Measurements from ENCODE around the gene SAMMSON. TPM values are rescaled to one million over a fixed set of nuclear protein-coding genes. Genes with fewer than 3 reads are reported as not detected.

The SAMMSON gene
- total and polyA plus RNA-seq, 11 donors = not detected

DNA sequence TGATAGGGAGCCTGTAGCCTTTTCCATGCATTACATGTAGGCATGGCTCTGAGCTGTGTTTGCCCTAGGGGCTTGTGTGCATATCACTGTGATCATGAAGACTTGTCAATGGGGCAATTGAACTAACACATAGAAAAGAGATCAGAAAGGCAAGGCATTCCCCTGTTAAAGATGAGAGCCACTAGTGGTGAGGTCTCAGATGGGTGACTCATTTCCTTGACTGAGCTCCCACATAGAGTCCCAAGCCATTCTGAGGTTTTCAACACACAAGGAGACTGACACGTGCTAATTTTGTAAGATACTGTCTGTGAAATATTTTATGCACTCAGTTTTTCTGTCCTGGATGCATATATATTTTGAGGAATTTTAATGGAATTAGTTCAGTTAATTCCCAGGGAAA is 53.8 kb downstream of the SAMMSON start:
- no peak overlapping the region for H3K27ac ChIP-seq
- no peaks in the 10 kb centered on the region for H3K9me3 ChIP-seq
- ATAC-seq (no peak), DNase-seq (no peak)
- TF ChIP-seq POLR2A (IDR thresholded peaks at IDR 0.05) = no peak
- TF ChIP-seq, protein P1, sequence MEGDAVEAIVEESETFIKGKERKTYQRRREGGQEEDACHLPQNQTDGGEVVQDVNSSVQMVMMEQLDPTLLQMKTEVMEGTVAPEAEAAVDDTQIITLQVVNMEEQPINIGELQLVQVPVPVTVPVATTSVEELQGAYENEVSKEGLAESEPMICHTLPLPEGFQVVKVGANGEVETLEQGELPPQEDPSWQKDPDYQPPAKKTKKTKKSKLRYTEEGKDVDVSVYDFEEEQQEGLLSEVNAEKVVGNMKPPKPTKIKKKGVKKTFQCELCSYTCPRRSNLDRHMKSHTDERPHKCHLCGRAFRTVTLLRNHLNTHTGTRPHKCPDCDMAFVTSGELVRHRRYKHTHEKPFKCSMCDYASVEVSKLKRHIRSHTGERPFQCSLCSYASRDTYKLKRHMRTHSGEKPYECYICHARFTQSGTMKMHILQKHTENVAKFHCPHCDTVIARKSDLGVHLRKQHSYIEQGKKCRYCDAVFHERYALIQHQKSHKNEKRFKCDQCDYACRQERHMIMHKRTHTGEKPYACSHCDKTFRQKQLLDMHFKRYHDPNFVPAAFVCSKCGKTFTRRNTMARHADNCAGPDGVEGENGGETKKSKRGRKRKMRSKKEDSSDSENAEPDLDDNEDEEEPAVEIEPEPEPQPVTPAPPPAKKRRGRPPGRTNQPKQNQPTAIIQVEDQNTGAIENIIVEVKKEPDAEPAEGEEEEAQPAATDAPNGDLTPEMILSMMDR (IDR thresholded peaks at IDR 0.05) = no peak
- H3K36me3 ChIP-seq = no peaks in the 10 kb centered on the region
- no peaks in the 10 kb centered on the region for H3K4me1 ChIP-seq
- WGBS, 4 donors = 53 to 80% (median 57%) methylated on average over 1 of the region's 1 CpG
- H3K4me3 ChIP-seq = no peak overlapping the region
- intact Hi-C loops (cut with DNase I) = no loop called here
- H3K27me3 ChIP-seq = peaks cover 0 to 18% (median 0%) of the 10 kb centered on the region in 9 donors

DNA sequence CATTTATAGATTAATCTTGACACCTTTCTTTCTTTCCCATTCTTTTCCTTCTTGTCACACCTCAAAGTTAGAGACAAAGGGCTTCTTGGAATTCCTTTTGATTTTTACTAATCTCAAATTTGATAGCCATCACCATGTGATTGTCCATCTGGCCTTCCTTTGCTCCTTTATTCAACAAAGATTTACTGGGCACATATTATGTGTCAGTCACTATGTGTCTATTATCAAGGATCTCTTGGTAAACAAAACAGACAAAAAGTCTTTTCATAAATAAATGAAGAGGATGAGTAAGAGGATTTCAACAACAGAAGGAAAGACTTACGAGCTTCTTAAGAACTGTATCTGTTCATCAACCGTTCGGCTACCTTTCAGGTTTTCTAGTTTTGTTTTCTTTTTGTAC is 56.5 kb downstream of the SAMMSON start:
- TF ChIP-seq, protein P1 (IDR thresholded peaks at IDR 0.05) = no peak
- no peak for TF ChIP-seq POLR2A (IDR thresholded peaks at IDR 0.05)
- Histone ChIP-seq H3K27me3 (peaks cover 0 to 18% (median 0%) of the 10 kb centered on the region in 9 donors), H3K36me3 (no peaks in the 10 kb centered on the region), H3K4me3 (no peak overlapping the region), H3K9me3 (no peaks in the 10 kb centered on the region), H3K4me1 (no peaks in the 10 kb centered on the region), H3K27ac (no peak overlapping the region)
- intact Hi-C loops (cut with DNase I) = no loop called here
- no peak for ATAC-seq
- 92 to 96% (median 94%) methylated on average over 3 of the region's 3 CpGs for WGBS, 4 donors
- DNase-seq = no peak

DNA sequence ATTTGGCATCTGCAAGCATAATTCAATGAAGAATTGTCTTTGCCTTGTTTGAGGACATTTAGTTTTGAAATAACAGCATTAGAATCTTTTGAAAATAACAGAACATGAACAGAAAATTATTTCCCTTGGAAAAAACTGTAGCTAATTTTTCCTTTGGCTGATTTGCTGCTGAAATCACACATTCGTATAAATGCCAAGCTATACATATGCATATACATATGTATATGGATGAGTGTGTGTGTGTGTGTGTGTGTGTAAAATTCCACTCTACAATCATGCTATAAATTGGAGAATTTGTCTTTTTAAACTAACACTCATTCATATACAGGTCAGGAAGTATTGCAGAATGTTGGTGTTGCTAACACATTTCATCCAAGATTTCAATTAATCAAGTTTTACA is 57.9 kb downstream of the SAMMSON start:
- TF ChIP-seq, protein P1 (IDR thresholded peaks at IDR 0.05) = no peak
- no peak for TF ChIP-seq POLR2A (IDR thresholded peaks at IDR 0.05)
- Histone ChIP-seq H3K4me1 (no peaks in the 10 kb centered on the region), H3K27me3 (peaks cover 0 to 18% (median 0%) of the 10 kb centered on the region in 9 donors), H3K4me3 (no peak overlapping the region), H3K9me3 (no peaks in the 10 kb centered on the region), H3K27ac (no peak overlapping the region), H3K36me3 (no peaks in the 10 kb centered on the region)
- DNase-seq (no peak), ATAC-seq (no peak)
- intact Hi-C loops (cut with DNase I) = no loop called here
- 77 to 90% (median 87%) methylated on average over 1 of the region's 1 CpG for WGBS, 4 donors

DNA sequence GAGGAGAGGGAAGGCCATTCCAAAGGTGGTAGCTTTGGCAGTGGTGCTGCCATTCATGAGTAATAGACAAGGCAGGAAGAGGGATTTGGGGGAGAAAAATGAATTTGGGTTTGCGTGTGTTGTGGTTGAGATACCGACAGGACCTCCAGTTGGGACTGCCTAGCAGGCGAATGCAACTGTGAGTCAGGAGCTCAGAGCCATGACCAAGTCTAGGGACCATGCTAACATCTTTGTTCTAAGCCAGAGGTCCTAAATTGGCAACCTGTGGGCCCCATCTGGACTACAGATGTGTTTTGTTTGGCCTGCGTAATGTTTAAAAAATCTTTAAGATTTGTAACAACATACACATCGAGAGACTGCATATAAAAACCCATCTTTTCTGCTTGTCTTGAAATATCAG is 61.6 kb downstream of the SAMMSON start:
- Histone ChIP-seq H3K9me3 (no peaks in the 10 kb centered on the region), H3K4me3 (no peak overlapping the region), H3K27me3 (peaks cover 0 to 9% (median 0%) of the 10 kb centered on the region in 9 donors), H3K36me3 (no peaks in the 10 kb centered on the region), H3K4me1 (peaks cover 0 to 2% (median 0%) of the 10 kb centered on the region in 12 donors), H3K27ac (no peak overlapping the region)
- no peak for DNase-seq
- no peak for TF ChIP-seq POLR2A (IDR thresholded peaks at IDR 0.05)
- TF ChIP-seq, protein P1 (IDR thresholded peaks at IDR 0.05) = no peak
- no peak for ATAC-seq
- intact Hi-C loops (cut with DNase I) = loop anchor here in 7 of 10 donors (5.0 to 10.0 kb wide), 4 partner anchors 296 to 1594 kb away; no protein-coding TSS in a partner anchor
- 88 to 91% (median 89%) methylated on average over 5 of the region's 5 CpGs for WGBS, 4 donors
